ENCODE results near the gene DNLZ. TPM values are rescaled to one million over a fixed set of nuclear protein-coding genes. Genes with fewer than 3 reads are reported as not detected.

Gene DNLZ
- total and polyA plus RNA-seq, 9 of the 15 experiments (the other 6 are each of a cell fraction or from before 2014, with no cell fraction given): 0.17 to 44.6 (median 3.4) TPM

- Histone ChIP-seq H3K4me2 (ENCODE audit: insufficient read depth, low read length) (no peak overlapping the region), H4K20me1 (replicated peaks; ENCODE audit: control insufficient read depth, insufficient read depth, low read length) (no peaks in the 10 kb centered on the region; the same call in none of the 2 replicates), H2AFZ (ENCODE audit: low read depth, low read length) (no peak overlapping the region), H3K9me1 (ENCODE audit: control insufficient read depth, insufficient read depth, low read length) (no peaks in the 10 kb centered on the region), H3K9me3 (replicated peaks; ENCODE audit: control insufficient read depth, insufficient read depth, low read depth, low read length) (peaks cover 7% of the 10 kb centered on the region), H3K4me1 (replicated peaks in 1 of 2; ENCODE audit: control insufficient read depth in 2 of 2, insufficient read depth in 2 of 2, low read length in 2 of 2) (peaks cover 0 to 33% of the 10 kb centered on the region in 2 experiments; a peak in 2 of 5 replicates), H3K79me2 (ENCODE audit: control insufficient read depth, insufficient read depth, low read length) (no peaks in the 10 kb centered on the region), H3K9ac (ENCODE audit: insufficient read depth in 1 of 2, low read depth in 2 of 2, low read length in 2 of 2) (no peak overlapping the region), H3K27ac (ENCODE audit: extremely low read depth, low read depth, low read length) (no peak overlapping the region), H3K4me3 (no peak overlapping the region), H3K36me3 (ENCODE audit: control insufficient read depth, insufficient read depth, low read length) (no peaks in the 10 kb centered on the region), H3K27me3 (ENCODE audit: control insufficient read depth in 2 of 2, insufficient read depth in 2 of 2, low read length in 2 of 2) (peaks cover 17 to 48% of the 10 kb centered on the region in 2 experiments; a peak in 4 of 5 replicates)
- peak in 1 of 4 experiments; percentile 44 for DNase-seq (ENCODE audit: extremely low read depth in 1 of 4, low spot score in 3 of 4)
- intact Hi-C loops (cut with micrococcal nuclease) (no loop called here), in situ Hi-C loops (cut with MboI) (no loop called here)
- POLR2A ChIA-PET: no interaction called here
- BruUV-seq (replicated peaks): no TSS peak
- TF ChIP-seq SPI1 (IDR thresholded peaks at IDR 0.05; ENCODE audit: borderline replicate concordance, low read depth, low read length): no peak
- TF ChIP-seq PTRF (tag; IDR thresholded peaks at IDR 0.05): no peak
- TF ChIP-seq PHTF2 (CRISPR knock-in tag; IDR thresholded peaks at IDR 0.05): no peak
- TF ChIP-seq GTF2F1 (IDR thresholded peaks at IDR 0.05; ENCODE audit: low read depth, low read length): no peak
- no peak for TF ChIP-seq KLF1 (tag; IDR thresholded peaks at IDR 0.05)
- TF ChIP-seq ZFP1 (CRISPR knock-in tag; IDR thresholded peaks at IDR 0.05): no peak
- TF ChIP-seq NUFIP1 (IDR thresholded peaks at IDR 0.05; ENCODE audit: partially characterized antibody): no peak
- TF ChIP-seq POLR2AphosphoS5 (IDR thresholded peaks at IDR 0.05; ENCODE audit: control insufficient read depth, insufficient read depth, low read depth, low read length): no peak
- ATAC-seq: peak; percentile 62
- 15% methylated on average over 7 of the region's 16 CpGs for WGBS (ENCODE audit: insufficient coverage, low coverage, missing lambda C conversion rate)
- FAIRE-seq: no peak
- CTCF ChIA-PET (ENCODE audit: low intra/inter-chr PET ratio): no interaction called here
Measured at GRCh38 chr9:136318776-136319241, 44.7 kb downstream of the DNLZ start.

All from K562 (cell line).